CD8-positive, alpha-beta memory T cell (primary cell): ENCODE results near the gene CACNA2D1. TPM values are rescaled to one million over a fixed set of nuclear protein-coding genes. Genes with fewer than 3 reads are reported as not detected.
"Not testable (repeated sequence)": the region's sequence is repeated elsewhere in the genome, so short reads cannot be mapped to it uniquely, and the experiment has no call there.

Source experiments
- CTCF ChIA-PET: fragments of 350-600 bp; sonication (Branson Sonifier 250); formaldehyde crosslinking; loops from one replicate; lab custom pipeline; 2021; ENCODE audit warnings: antibody characterized with exemption; lab: Charles Lee
- POLR2A ChIA-PET: fragments of 350-600 bp; sonication (Branson Sonifier 250); formaldehyde crosslinking; loops from one replicate; lab custom pipeline; 2021; ENCODE audit warnings: antibody characterized with exemption; lab: Charles Lee
- DNase-seq, 5 donors: peaks; one replicate each; pipeline versions ENCODE4 v3.0.0 to v3.0.0-alpha.2; 2020 to 2022; ENCODE audit warnings: mixed read lengths in 1 of 5
- H3K27ac ChIP-seq: one replicate; pipeline ENCODE4 v1.7.0; 2013; ENCODE audit warnings: low read depth, mild to moderate bottlenecking, low read length, moderate library complexity
- H3K27me3 ChIP-seq: 2 replicates; pipeline ENCODE4 v1.7.0; 2013; ENCODE audit warnings: low read length, mild to moderate bottlenecking; ENCODE audit not compliant: insufficient read depth, poor library complexity, severe bottlenecking
- H3K36me3 ChIP-seq: 2 replicates; pipeline ENCODE4 v1.7.0; 2013; ENCODE audit warnings: mild to moderate bottlenecking, low read length, moderate library complexity; ENCODE audit not compliant: insufficient read depth
- H3K4me1 ChIP-seq: 2 replicates; pipeline ENCODE4 v1.7.0; 2013; ENCODE audit warnings: mild to moderate bottlenecking, low read length, moderate library complexity; ENCODE audit not compliant: insufficient read depth
- H3K4me3 ChIP-seq: 2 replicates; pipeline ENCODE4 v1.7.0; 2013; ENCODE audit warnings: mild to moderate bottlenecking, low read length
- H3K9me3 ChIP-seq: 2 replicates; pipeline ENCODE4 v1.7.0; 2013; ENCODE audit warnings: mild to moderate bottlenecking, low read length
- H3K27ac Mint-ChIP-seq, 8 donors: one replicate each; pipeline ENCODE4 v1.8.0; 2020 to 2021; ENCODE audit warnings: mixed read lengths in 8 of 8, mild to moderate bottlenecking in 6 of 8, inconsistent platforms in 3 of 8, moderate library complexity in 3 of 8
- H3K27me3 Mint-ChIP-seq, 2 donors: one replicate each; pipeline ENCODE4 v1.8.0; 2020 to 2021; ENCODE audit warnings: mixed read lengths in 2 of 2, mild to moderate bottlenecking in 1 of 2, moderate library complexity in 1 of 2
- H3K36me3 Mint-ChIP-seq, 3 donors: one replicate each; pipeline ENCODE4 v1.8.0; 2020 to 2021; ENCODE audit warnings: mixed read lengths in 3 of 3, inconsistent platforms in 1 of 3, mild to moderate bottlenecking in 1 of 3
- H3K4me1 Mint-ChIP-seq, 3 donors: one replicate each; pipeline ENCODE4 v1.8.0; 2020 to 2021; ENCODE audit warnings: mixed read lengths in 3 of 3, inconsistent platforms in 1 of 3, mild to moderate bottlenecking in 1 of 3
- H3K4me3 Mint-ChIP-seq, 7 donors: one replicate each; pipeline ENCODE4 v1.8.0; 2020 to 2021; ENCODE audit warnings: mixed read lengths in 7 of 7, mild to moderate bottlenecking in 6 of 7, moderate library complexity in 4 of 7, inconsistent platforms in 2 of 7
- H3K9me3 Mint-ChIP-seq, 5 donors: one replicate each; pipeline ENCODE4 v1.8.0; 2020 to 2022; ENCODE audit warnings: mixed read lengths in 5 of 5, mild to moderate bottlenecking in 3 of 5, moderate library complexity in 2 of 5, inconsistent platforms in 1 of 5
- polyA plus RNA-seq: library from polyadenylated mRNA; unstranded; fragments of 300-500 nt; fragmentation: Illumina TruSeq; gene quantifications from one replicate; pipeline ENCODE4 v1.2.3, GENCODE V29; 2021
- total RNA-seq, 2 experiments: library from RNA; stranded (reverse); gene quantifications; one replicate each; pipeline ENCODE4 v1.2.3, GENCODE V29; 2021

The CACNA2D1 gene
- total and polyA plus RNA-seq, 3 experiments from 2014 or later = not detected

GRCh38 chr7:82396343-82396742 is 47.2 kb downstream of the CACNA2D1 start:
- Mint-ChIP-seq H3K27me3 (no peaks in the 10 kb centered on the region), H3K9me3 (peaks cover 0 to 8% (median 3%) of the 10 kb centered on the region in 5 donors), H3K4me1 (no peaks in the 10 kb centered on the region), H3K4me3 (no peak overlapping the region), H3K36me3 (no peaks in the 10 kb centered on the region), H3K27ac (no peak overlapping the region)
- no peak for DNase-seq
- no peaks in the 10 kb centered on the region for H3K27me3 ChIP-seq
- ChIA-PET CTCF (no interaction called here), POLR2A (no interaction called here)
- no peak overlapping the region for H3K27ac ChIP-seq
- no peaks in the 10 kb centered on the region for H3K36me3 ChIP-seq
- no peaks in the 10 kb centered on the region for H3K4me1 ChIP-seq
- H3K9me3 ChIP-seq = no peaks in the 10 kb centered on the region
- no peak overlapping the region for H3K4me3 ChIP-seq

GRCh38 chr7:82395147-82395546 is 48.4 kb downstream of the CACNA2D1 start:
- POLR2A ChIA-PET = no interaction called here
- no peaks in the 10 kb centered on the region for H3K27me3 ChIP-seq
- no peaks in the 10 kb centered on the region for H3K36me3 ChIP-seq
- Mint-ChIP-seq H3K27ac (peak overlapping the region in 1 of 8 donors; percentile 5), H3K9me3 (peaks cover 0 to 8% (median 3%) of the 10 kb centered on the region in 5 donors), H3K4me1 (no peaks in the 10 kb centered on the region), H3K27me3 (no peaks in the 10 kb centered on the region), H3K4me3 (no peak overlapping the region), H3K36me3 (no peaks in the 10 kb centered on the region)
- H3K27ac ChIP-seq = no peak overlapping the region
- CTCF ChIA-PET = no interaction called here
- no peak overlapping the region for H3K4me3 ChIP-seq
- H3K4me1 ChIP-seq = no peaks in the 10 kb centered on the region
- no peaks in the 10 kb centered on the region for H3K9me3 ChIP-seq
- no peak for DNase-seq

- H3K27me3 ChIP-seq = no peaks in the 10 kb centered on the region
- Mint-ChIP-seq H3K27me3 (no peaks in the 10 kb centered on the region), H3K36me3 (no peaks in the 10 kb centered on the region), H3K9me3 (peaks cover 0 to 8% (median 3%) of the 10 kb centered on the region in 5 donors), H3K4me3 (no peak overlapping the region), H3K27ac (no peak overlapping the region), H3K4me1 (no peaks in the 10 kb centered on the region)
- H3K9me3 ChIP-seq = no peaks in the 10 kb centered on the region
- H3K27ac ChIP-seq = no peak overlapping the region
- no peak for DNase-seq
- no peaks in the 10 kb centered on the region for H3K4me1 ChIP-seq
- ChIA-PET POLR2A (no interaction called here), CTCF (no interaction called here)
- H3K36me3 ChIP-seq = no peaks in the 10 kb centered on the region
- no peak overlapping the region for H3K4me3 ChIP-seq
These were observed 49.7 kb downstream of the CACNA2D1 start for GRCh38 chr7:82393840-82394220.

GRCh38 chr7:82393076-82393839 is 50.3 kb downstream of the CACNA2D1 start:
- POLR2A ChIA-PET = no interaction called here
- Histone ChIP-seq H3K27me3 (no peaks in the 10 kb centered on the region), H3K36me3 (no peaks in the 10 kb centered on the region)

GRCh38 chr7:82390936-82391335 is 52.6 kb downstream of the CACNA2D1 start:
- Mint-ChIP-seq H3K36me3 (no peaks in the 10 kb centered on the region), H3K9me3 (peaks cover 0 to 12% (median 3%) of the 10 kb centered on the region in 5 donors), H3K4me3 (no peak overlapping the region), H3K27me3 (no peaks in the 10 kb centered on the region), H3K4me1 (no peaks in the 10 kb centered on the region), H3K27ac (no peak overlapping the region)
- no peaks in the 10 kb centered on the region for H3K9me3 ChIP-seq
- H3K27ac ChIP-seq = no peak overlapping the region
- ChIA-PET CTCF (no interaction called here), POLR2A (no interaction called here)
- DNase-seq = no peak
- no peaks in the 10 kb centered on the region for H3K36me3 ChIP-seq
- H3K4me1 ChIP-seq = no peaks in the 10 kb centered on the region
- no peaks in the 10 kb centered on the region for H3K27me3 ChIP-seq
- no peak overlapping the region for H3K4me3 ChIP-seq

More at GRCh38 chr7:82393076-82393839, 50.3 kb downstream of the CACNA2D1 start:
- Mint-ChIP-seq H3K36me3 (no peaks in the 10 kb centered on the region), H3K27me3 (no peaks in the 10 kb centered on the region), H3K4me1 (no peaks in the 10 kb centered on the region), H3K27ac (peak overlapping the region in 1 of 8 donors; percentile 79), H3K4me3 (no peak overlapping the region), H3K9me3 (peaks cover 0 to 8% (median 3%) of the 10 kb centered on the region in 5 donors)
- CTCF ChIA-PET = no interaction called here
- Histone ChIP-seq H3K4me1 (no peaks in the 10 kb centered on the region), H3K4me3 (no peak overlapping the region), H3K9me3 (no peaks in the 10 kb centered on the region), H3K27ac (no peak overlapping the region)
- DNase-seq = no peak

GRCh38 chr7:82389876-82390275 is 53.7 kb downstream of the CACNA2D1 start:
- no peaks in the 10 kb centered on the region for H3K4me1 ChIP-seq
- Mint-ChIP-seq H3K9me3 (peaks cover 0 to 12% (median 3%) of the 10 kb centered on the region in 5 donors), H3K36me3 (no peaks in the 10 kb centered on the region), H3K27ac (no peak overlapping the region), H3K4me3 (no peak overlapping the region), H3K4me1 (no peaks in the 10 kb centered on the region), H3K27me3 (no peaks in the 10 kb centered on the region)
- H3K36me3 ChIP-seq = no peaks in the 10 kb centered on the region
- no peaks in the 10 kb centered on the region for H3K27me3 ChIP-seq
- H3K27ac ChIP-seq = no peak overlapping the region
- CTCF ChIA-PET = no interaction called here
- no peaks in the 10 kb centered on the region for H3K9me3 ChIP-seq
- DNase-seq = no peak
- POLR2A ChIA-PET = no interaction called here
- no peak overlapping the region for H3K4me3 ChIP-seq

GRCh38 chr7:82388138-82388537 is 55.4 kb downstream of the CACNA2D1 start:
- Histone ChIP-seq H3K4me1 (no peaks in the 10 kb centered on the region), H3K27ac (no peak overlapping the region), H3K36me3 (no peaks in the 10 kb centered on the region), H3K4me3 (no peak overlapping the region), H3K9me3 (no peaks in the 10 kb centered on the region), H3K27me3 (no peaks in the 10 kb centered on the region)
- Mint-ChIP-seq H3K9me3 (peaks cover 0 to 5% (median 0%) of the 10 kb centered on the region in 5 donors), H3K4me1 (no peaks in the 10 kb centered on the region), H3K36me3 (no peaks in the 10 kb centered on the region), H3K27me3 (no peaks in the 10 kb centered on the region), H3K4me3 (no peak overlapping the region), H3K27ac (no peak overlapping the region)
- no peak for DNase-seq
- POLR2A ChIA-PET = no interaction called here
- CTCF ChIA-PET = no interaction called here

GRCh38 chr7:82386571-82386970 is 57.0 kb downstream of the CACNA2D1 start:
- CTCF ChIA-PET, H3K27ac Mint-ChIP-seq, H3K4me3 Mint-ChIP-seq, H3K4me1 ChIP-seq, H3K27me3 Mint-ChIP-seq, DNase-seq, H3K27ac ChIP-seq, POLR2A ChIA-PET, H3K4me3 ChIP-seq, H3K4me1 Mint-ChIP-seq, H3K36me3 Mint-ChIP-seq, H3K9me3 Mint-ChIP-seq, H3K9me3 ChIP-seq, H3K27me3 ChIP-seq, H3K36me3 ChIP-seq: not testable (repeated sequence)
